ENCODE measurements around the gene HSD17B12. TPM values are rescaled to one million over a fixed set of nuclear protein-coding genes. Genes with fewer than 3 reads are reported as not detected.
"Not testable (repeated sequence)": the region's sequence is repeated elsewhere in the genome, so short reads cannot be mapped to it uniquely, and the experiment has no call there.

Gene HSD17B12
- total RNA-seq, 2 donors from 2014 or later = 18.5 to 19.1 TPM

DNA sequence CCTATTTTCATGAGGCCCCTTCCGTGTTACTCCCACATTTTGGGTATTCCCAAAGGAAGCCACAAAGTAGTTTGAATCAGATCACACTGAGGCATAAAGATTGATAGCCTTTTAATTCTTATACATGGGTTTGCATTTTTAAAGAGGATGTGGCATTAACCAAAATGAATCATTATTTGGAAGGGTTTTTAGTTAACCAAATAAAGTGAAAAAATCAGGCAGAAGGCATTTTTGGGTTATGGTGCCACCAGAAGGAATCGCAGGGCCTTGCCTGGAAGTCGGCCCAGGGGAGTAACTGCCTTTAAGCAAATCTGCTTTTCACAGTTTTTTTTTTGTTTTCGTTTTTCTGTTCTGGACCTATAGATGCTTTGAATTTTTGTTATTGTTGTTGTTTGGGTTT lies 55.4 kb downstream of the HSD17B12 start:
- no peak overlapping the region for H3K4me3 Mint-ChIP-seq
- H3K9me3 ChIP-seq (ENCODE audit: control insufficient read depth, low read length, poor library complexity, severe bottlenecking) = no peaks in the 10 kb centered on the region
- H3K27ac Mint-ChIP-seq = no peak overlapping the region
- H3K27me3 Mint-ChIP-seq = no peaks in the 10 kb centered on the region
- no peak for DNase-seq
- peaks cover 4% of the 10 kb centered on the region for H3K4me1 Mint-ChIP-seq
- no peak for ATAC-seq
- peaks cover 2% of the 10 kb centered on the region for H3K36me3 Mint-ChIP-seq (ENCODE audit: low read depth)

DNA sequence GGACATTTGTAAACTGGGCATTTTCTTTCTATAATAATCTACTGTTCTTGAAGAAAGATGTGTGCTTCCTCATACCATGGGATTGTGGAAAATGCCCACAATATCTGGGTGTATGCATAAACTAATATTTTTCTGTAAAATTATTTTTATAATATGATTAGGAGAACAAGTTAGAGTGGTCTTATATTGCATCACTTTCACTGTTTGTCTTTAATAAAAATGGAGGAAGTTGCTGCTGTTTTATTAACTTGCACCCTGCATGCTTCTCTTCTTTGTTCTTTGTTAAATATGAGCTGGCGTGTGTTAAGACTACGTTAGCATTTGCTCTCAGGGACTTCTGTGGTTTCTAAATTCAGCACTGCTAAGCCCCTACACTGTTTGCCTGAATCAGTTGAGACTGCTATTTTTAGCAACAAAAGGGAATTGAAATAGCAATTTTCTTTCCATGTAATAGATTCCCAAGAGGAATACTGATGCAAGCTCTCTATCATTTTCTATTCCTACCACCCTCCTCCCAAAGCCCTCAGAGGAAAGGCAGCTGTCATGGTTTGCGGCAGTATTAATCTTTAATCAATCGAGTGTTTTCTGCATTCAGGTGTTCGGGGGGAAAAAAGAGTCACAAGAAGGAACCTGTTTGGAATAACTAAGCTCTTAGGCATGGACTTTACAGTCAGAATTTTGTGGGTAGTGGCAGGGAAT lies 56.1 kb downstream of the HSD17B12 start:
- Mint-ChIP-seq H3K36me3 (ENCODE audit: low read depth) (peaks cover 2% of the 10 kb centered on the region), H3K4me1 (peaks cover 4% of the 10 kb centered on the region), H3K4me3 (no peak overlapping the region), H3K27ac (no peak overlapping the region), H3K27me3 (no peaks in the 10 kb centered on the region)
- ATAC-seq (no peak), DNase-seq (no peak)
- no peaks in the 10 kb centered on the region for H3K9me3 ChIP-seq (ENCODE audit: control insufficient read depth, low read length, poor library complexity, severe bottlenecking)

DNA sequence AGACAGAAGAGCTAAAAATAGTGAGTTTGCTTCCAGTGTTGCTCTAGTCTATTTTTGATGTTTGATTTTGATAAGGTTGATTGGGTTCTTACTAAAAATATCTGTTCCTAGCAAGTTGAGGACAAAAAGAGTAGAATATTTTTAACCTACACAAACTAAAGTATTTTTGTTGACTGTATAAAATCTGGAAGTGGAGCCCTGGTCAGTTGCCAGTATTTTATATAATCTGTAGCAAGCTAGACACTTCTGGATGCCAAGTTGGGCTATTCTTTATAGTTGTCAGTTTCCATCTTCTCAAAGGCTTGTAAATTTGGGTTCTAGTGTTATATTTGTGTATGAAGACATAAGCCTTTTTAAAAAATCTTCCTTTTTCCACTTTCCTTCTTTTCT lies 56.7 kb downstream of the HSD17B12 start:
- DNase-seq (no peak), ATAC-seq (no peak)
- no peaks in the 10 kb centered on the region for H3K27me3 Mint-ChIP-seq
- H3K9me3 ChIP-seq (ENCODE audit: control insufficient read depth, low read length, poor library complexity, severe bottlenecking) = no peaks in the 10 kb centered on the region
- peaks cover 3% of the 10 kb centered on the region for H3K4me1 Mint-ChIP-seq
- no peak overlapping the region for H3K4me3 Mint-ChIP-seq
- no peak overlapping the region for H3K27ac Mint-ChIP-seq
- H3K36me3 Mint-ChIP-seq (ENCODE audit: low read depth) = peaks cover 2% of the 10 kb centered on the region

DNA sequence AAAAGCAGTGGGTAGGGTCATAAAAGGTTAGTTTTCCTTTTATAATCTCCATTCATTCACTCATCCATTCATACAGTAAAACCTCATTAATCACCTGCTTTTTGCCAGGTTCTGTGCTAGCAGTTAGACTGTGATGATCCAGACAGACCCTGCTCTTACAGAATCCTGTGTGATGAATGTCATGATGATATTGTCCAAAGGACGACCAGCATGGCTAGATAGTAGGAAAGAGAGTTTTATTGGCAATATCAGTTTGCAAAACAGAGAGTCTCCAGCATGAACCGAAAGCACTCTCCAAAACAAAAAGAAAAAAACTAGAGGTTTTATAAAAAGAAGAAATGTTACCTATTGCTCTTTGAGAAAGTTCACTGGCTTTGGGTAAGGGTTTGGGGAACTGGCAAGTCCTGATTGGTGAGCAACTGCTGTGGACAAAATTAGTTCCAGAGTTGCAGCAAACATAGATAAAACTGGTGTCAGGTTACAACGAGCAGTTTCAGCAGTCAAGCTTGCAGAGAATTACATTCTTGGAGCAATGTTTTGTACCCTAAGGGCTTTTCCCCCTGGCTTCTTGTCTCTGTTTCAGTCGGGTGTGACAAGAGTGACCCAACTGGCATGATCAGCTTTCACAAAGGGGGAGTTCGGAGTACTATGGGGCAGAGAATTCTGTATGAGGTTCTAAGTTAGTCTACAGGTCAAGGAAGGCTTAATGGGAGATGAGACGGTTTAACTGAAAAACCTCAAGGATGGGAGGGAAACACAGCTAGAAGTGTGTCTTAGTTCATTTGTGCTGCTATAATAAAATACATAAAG lies 58.3 kb downstream of the HSD17B12 start:
- H3K9me3 ChIP-seq (ENCODE audit: control insufficient read depth, low read length, poor library complexity, severe bottlenecking) = no peaks in the 10 kb centered on the region
- DNase-seq (no peak), ATAC-seq (no peak)
- Mint-ChIP-seq H3K27ac (no peak overlapping the region), H3K4me1 (peaks cover 2% of the 10 kb centered on the region), H3K36me3 (ENCODE audit: low read depth) (peaks cover 2% of the 10 kb centered on the region), H3K4me3 (no peak overlapping the region), H3K27me3 (no peaks in the 10 kb centered on the region)

DNA sequence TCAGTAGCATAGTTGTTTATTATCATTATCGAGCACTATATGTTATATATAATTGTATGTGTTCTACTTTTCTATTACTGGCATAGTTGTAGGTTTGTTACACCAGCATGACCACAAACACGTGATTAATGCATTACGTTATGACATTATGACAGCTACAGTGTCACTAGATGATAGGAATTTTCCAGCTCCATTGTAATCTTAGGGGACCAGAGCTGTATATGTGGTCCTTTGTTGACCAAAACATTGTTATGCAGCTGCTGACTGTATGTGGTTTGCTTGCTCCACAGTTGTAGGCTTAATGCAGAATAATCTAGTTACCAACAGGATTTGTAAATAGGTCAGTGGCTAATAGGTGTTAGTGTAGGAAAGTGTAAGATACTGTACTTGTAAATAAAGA lies 66.1 kb downstream of the HSD17B12 start:
- Mint-ChIP-seq H3K4me3 (no peak overlapping the region), H3K36me3 (ENCODE audit: low read depth) (peaks cover 6% of the 10 kb centered on the region)

DNA sequence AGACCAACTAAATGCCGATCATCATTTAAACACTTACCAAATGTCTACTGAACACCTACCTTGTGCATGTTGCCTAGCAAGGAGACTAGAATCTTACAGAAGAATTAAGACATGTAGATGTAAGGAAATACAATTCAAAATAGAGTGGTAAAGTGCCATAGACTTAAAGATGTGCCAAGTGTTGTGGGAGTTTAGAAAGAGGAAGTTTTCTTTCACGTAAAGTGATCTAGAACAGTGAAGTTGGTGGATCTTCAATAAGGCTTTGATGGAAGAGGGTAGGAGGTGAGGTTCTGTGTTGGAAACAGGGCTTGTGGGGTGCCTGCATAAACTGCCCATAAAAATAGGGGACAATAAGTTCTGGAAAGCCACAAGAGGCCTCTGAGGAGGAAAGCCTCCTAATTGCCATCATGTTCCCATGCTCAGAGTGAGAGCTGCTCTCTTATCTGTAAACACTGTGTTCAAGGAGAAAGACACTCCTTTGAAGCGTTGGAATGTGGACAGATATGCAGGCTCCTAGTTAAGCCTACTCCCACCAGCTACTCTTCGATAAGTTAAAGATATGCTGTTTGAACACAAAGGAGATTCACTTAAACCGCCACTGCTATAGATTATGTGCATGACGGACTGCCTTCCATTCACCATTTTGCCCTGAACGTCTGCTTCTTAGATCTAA lies 66.7 kb downstream of the HSD17B12 start:
- Mint-ChIP-seq H3K36me3 (ENCODE audit: low read depth) (peaks cover 6% of the 10 kb centered on the region), H3K4me1 (no peaks in the 10 kb centered on the region), H3K27ac (no peak overlapping the region), H3K27me3 (no peaks in the 10 kb centered on the region), H3K4me3 (no peak overlapping the region)
- no peaks in the 10 kb centered on the region for H3K9me3 ChIP-seq (ENCODE audit: control insufficient read depth, low read length, poor library complexity, severe bottlenecking)
- no peak for ATAC-seq
- DNase-seq = no peak

More for the DNA sequence above, 66.1 kb downstream of the HSD17B12 start:
- no peaks in the 10 kb centered on the region for H3K27me3 Mint-ChIP-seq
- no peaks in the 10 kb centered on the region for H3K4me1 Mint-ChIP-seq
- H3K27ac Mint-ChIP-seq = no peak overlapping the region
- no peaks in the 10 kb centered on the region for H3K9me3 ChIP-seq (ENCODE audit: control insufficient read depth, low read length, poor library complexity, severe bottlenecking)
- ATAC-seq (no peak), DNase-seq (no peak)

DNA sequence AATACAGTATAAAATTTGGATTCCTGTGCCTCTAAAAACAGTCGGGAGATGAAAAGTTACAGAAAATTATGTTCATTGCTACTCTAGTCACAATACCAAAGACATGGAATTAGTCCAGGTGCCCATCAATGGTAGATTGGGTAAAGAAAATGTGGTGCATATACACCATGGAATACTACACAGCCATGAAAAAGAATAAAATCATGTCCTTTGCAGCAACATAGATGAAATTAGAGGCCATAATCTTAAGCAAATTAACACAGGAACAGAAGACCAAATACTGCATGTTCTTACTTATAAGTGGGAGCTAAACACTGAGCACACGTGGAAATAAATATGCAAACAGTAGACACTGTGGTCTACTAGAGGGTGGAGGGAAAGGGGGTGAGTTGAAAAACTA lies 67.6 kb downstream of the HSD17B12 start:
- Mint-ChIP-seq H3K4me1 (no peaks in the 10 kb centered on the region), H3K27me3 (no peaks in the 10 kb centered on the region), H3K36me3 (ENCODE audit: low read depth) (peaks cover 6% of the 10 kb centered on the region), H3K27ac (no peak overlapping the region), H3K4me3 (no peak overlapping the region)
- DNase-seq = no peak
- ATAC-seq = no peak
- no peaks in the 10 kb centered on the region for H3K9me3 ChIP-seq (ENCODE audit: control insufficient read depth, low read length, poor library complexity, severe bottlenecking)

DNA sequence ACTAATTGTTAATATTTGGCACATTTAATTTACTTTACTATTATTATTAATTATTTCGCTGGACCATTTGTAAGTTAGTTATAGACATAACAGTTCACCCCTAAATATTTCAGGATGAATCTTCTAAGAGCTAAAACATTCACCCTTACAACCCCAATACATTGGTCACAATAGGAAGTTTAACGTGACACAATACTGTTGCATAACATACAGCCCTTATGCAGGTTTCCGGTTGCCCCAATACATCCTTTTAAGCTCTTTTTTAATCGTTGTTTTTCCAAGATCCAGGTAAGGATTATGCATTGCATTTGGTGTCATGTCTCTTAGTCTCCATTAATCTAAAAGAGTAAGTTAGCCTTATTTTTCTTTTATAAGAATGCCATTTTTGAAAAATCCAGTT lies 71.2 kb downstream of the HSD17B12 start:
- H3K4me3 Mint-ChIP-seq = no peak overlapping the region
- no peaks in the 10 kb centered on the region for H3K36me3 Mint-ChIP-seq (ENCODE audit: low read depth)

DNA sequence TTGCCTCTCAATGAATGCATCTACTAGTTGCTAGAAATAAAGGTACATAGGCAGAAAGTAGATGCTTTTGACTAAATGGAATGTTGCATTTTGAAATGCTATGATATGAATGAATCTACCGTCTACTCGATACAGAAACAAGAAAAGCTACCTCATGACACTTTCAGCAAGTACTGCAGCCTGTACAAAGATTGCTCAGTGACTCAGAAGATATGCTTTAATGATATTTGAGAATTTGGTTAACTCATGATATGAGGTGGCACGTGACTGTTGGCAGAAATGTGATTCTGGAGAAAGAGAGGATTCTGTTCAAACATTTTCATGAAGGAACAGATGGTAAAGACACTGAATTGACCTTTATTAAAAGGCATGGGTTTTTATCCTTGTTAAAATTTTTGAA lies 76.0 kb downstream of the HSD17B12 start:
- H3K36me3 Mint-ChIP-seq (ENCODE audit: low read depth) = no peaks in the 10 kb centered on the region
- H3K4me3 Mint-ChIP-seq = no peak overlapping the region
- H3K9me3 ChIP-seq (ENCODE audit: control insufficient read depth, low read length, poor library complexity, severe bottlenecking) = no peaks in the 10 kb centered on the region
- H3K27ac Mint-ChIP-seq = no peak overlapping the region
- H3K27me3 Mint-ChIP-seq = no peaks in the 10 kb centered on the region
- H3K4me1 Mint-ChIP-seq = no peaks in the 10 kb centered on the region
- ATAC-seq = no peak
- no peak for DNase-seq

More for the DNA sequence above, 71.2 kb downstream of the HSD17B12 start:
- DNase-seq = no peak
- Mint-ChIP-seq H3K4me1 (no peaks in the 10 kb centered on the region), H3K27ac (no peak overlapping the region), H3K27me3 (no peaks in the 10 kb centered on the region)
- no peaks in the 10 kb centered on the region for H3K9me3 ChIP-seq (ENCODE audit: control insufficient read depth, low read length, poor library complexity, severe bottlenecking)
- ATAC-seq = no peak

DNA sequence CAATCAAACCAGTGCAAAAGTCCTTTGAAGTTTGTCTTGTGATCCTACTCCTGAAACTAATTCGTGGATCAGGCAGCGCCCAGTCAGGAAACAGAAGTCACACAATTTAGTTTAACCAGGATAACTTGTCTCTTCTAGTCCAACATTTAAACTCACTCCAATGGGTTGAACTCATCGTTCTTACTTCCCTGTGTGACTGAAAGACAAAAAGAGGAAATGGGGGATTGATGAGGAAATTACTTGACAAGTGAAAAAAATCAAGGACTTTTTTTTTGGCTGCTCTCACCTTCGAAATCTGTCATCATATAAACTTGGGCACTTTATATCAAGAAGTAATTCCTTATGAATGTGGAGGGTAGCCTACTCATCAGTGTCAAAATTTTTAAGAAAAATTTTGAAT lies 78.4 kb downstream of the HSD17B12 start:
- H3K27ac Mint-ChIP-seq = no peak overlapping the region
- H3K4me1 Mint-ChIP-seq = no peaks in the 10 kb centered on the region
- ATAC-seq = no peak
- no peaks in the 10 kb centered on the region for H3K36me3 Mint-ChIP-seq (ENCODE audit: low read depth)
- no peak overlapping the region for H3K4me3 Mint-ChIP-seq
- no peaks in the 10 kb centered on the region for H3K9me3 ChIP-seq (ENCODE audit: control insufficient read depth, low read length, poor library complexity, severe bottlenecking)
- H3K27me3 Mint-ChIP-seq = no peaks in the 10 kb centered on the region
- no peak for DNase-seq

DNA sequence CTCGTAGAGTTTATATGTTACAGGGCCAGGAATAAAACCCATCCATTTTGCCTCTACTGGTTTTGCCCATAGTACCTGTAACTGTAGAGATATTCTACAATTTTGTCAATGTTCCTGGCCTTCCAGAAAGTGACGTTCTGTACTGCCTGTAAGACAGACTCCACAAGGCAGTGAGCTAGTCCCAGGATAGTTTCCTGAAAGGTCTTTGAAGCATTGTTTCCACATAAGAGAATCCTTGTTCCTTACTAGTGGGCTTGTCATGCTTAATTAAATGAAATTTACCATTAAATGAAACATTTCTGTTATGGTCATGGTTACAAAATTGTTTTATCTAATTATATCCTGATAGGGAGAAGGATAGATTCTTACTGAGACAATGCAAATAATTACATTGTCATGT lies 80.4 kb downstream of the HSD17B12 start:
- DNase-seq (no peak), ATAC-seq (no peak)
- no peak overlapping the region for H3K4me3 Mint-ChIP-seq
- H3K27me3 Mint-ChIP-seq = no peaks in the 10 kb centered on the region
- no peaks in the 10 kb centered on the region for H3K36me3 Mint-ChIP-seq (ENCODE audit: low read depth)
- H3K27ac Mint-ChIP-seq = no peak overlapping the region
- H3K4me1 Mint-ChIP-seq = no peaks in the 10 kb centered on the region
- H3K9me3 ChIP-seq (ENCODE audit: control insufficient read depth, low read length, poor library complexity, severe bottlenecking) = no peaks in the 10 kb centered on the region

DNA sequence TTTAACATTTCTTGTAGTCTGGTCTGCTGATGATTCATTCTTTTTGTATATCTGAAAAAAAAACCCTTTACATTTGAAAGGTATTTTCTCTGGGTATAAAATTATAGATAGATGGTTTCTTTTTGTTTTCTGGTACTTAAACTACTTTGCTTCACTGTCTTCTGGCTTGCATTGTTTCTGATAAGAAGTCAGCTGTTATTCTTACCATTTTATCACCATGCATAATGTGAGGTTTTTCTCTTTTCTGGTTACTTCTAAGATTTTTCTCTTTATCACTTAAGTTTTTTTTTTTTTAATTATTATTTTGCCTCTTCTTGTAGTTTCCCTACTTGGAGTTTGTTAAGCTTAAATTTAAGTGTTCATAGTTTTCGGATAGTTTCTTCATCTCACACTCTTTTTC lies 84.7 kb downstream of the HSD17B12 start:
- no peaks in the 10 kb centered on the region for H3K9me3 ChIP-seq (ENCODE audit: control insufficient read depth, low read length, poor library complexity, severe bottlenecking)
- no peaks in the 10 kb centered on the region for H3K36me3 Mint-ChIP-seq (ENCODE audit: low read depth)
- H3K4me1 Mint-ChIP-seq = peaks cover 3% of the 10 kb centered on the region
- H3K27ac Mint-ChIP-seq = no peak overlapping the region
- H3K27me3 Mint-ChIP-seq = no peaks in the 10 kb centered on the region
- ATAC-seq (no peak), DNase-seq (no peak)
- H3K4me3 Mint-ChIP-seq = no peak overlapping the region

DNA sequence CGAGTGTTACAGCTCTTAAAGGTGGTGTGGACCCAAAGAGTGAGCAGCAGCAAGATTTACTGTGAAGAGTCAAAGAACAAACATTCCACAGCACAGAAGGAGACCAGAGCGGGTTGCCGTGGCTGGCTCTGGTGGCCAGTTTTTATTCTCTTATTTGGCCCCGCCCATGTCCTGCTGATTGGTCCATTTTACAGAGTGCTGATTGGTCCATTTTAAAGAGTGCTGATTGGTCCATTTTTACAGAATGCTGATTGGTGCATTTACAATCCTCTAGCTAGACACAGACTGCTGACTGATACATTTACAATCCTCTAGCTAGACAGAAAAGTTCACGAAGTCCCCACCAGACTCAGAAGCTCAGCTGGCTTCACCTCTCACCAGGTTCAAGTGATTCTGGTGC lies 88.1 kb downstream of the HSD17B12 start:
- not testable (repeated sequence) for H3K27me3 Mint-ChIP-seq; DNase-seq; H3K4me1 Mint-ChIP-seq; H3K9me3 ChIP-seq (ENCODE audit: control insufficient read depth, low read length, poor library complexity, severe bottlenecking); H3K36me3 Mint-ChIP-seq (ENCODE audit: low read depth); ATAC-seq; H3K27ac Mint-ChIP-seq; H3K4me3 Mint-ChIP-seq

Measured in T-helper 17 cell (primary cell).